ENCODE measurements around the gene ASCC1. TPM values are rescaled to one million over a fixed set of nuclear protein-coding genes. Genes with fewer than 3 reads are reported as not detected.

ASCC1 gene
- total and polyA plus RNA-seq, 7 donors = 15.3 to 37.0 (median 19.3) TPM

- Histone ChIP-seq H3K27ac (no peak overlapping the region), H3K27me3 (ENCODE audit: insufficient read depth in 3 of 3, low read length in 2 of 3) (no peaks in the 10 kb centered on the region), H3K4me1 (no peaks in the 10 kb centered on the region), H3K4me3 (no peak overlapping the region), H3K9me3 (no peaks in the 10 kb centered on the region), H3K36me3 (ENCODE audit: insufficient read depth in 1 of 2, low read depth in 1 of 2) (no peaks in the 10 kb centered on the region)
- DNase-seq (no peak), ATAC-seq (no peak)
- 70 to 81% (median 81%) methylated on average over 4 of the region's 4 CpGs for WGBS, 3 donors
- intact Hi-C loops (cut with DNase I) = no loop called here
- no peak for TF ChIP-seq CTCF (IDR thresholded peaks at IDR 0.05)
Measured at GRCh38 chr10:72146559-72147323, 69.3 kb downstream of the ASCC1 start.

- 72 to 79% (median 79%) methylated on average over 6 of the region's 6 CpGs for WGBS, 3 donors
- intact Hi-C loops (cut with DNase I) = no loop called here
- H3K9me3 ChIP-seq = no peaks in the 10 kb centered on the region
- no peaks in the 10 kb centered on the region for H3K27me3 ChIP-seq (ENCODE audit: insufficient read depth in 3 of 3, low read length in 2 of 3)
- DNase-seq = no peak
- no peak overlapping the region for H3K4me3 ChIP-seq
- no peak for ATAC-seq
- H3K27ac ChIP-seq = no peak overlapping the region
- TF ChIP-seq CTCF (IDR thresholded peaks at IDR 0.05) = no peak
- H3K4me1 ChIP-seq = no peaks in the 10 kb centered on the region
- H3K36me3 ChIP-seq (ENCODE audit: insufficient read depth in 1 of 2, low read depth in 1 of 2) = no peaks in the 10 kb centered on the region
Measured at GRCh38 chr10:72146071-72146470, 70.0 kb downstream of the ASCC1 start.

- no peak for ATAC-seq
- 80 to 86% (median 80%) methylated on average over 2 of the region's 2 CpGs for WGBS, 3 donors
- H3K27ac ChIP-seq = no peak overlapping the region
Measured at GRCh38 chr10:72145657-72146056, 70.4 kb downstream of the ASCC1 start.

GRCh38 chr10:72140850-72141249 is 75.2 kb downstream of the ASCC1 start:
- H3K4me1 ChIP-seq = peaks cover 6% of the 10 kb centered on the region
- no peak overlapping the region for H3K27ac ChIP-seq
- ATAC-seq (no peak), DNase-seq (no peak)
- no peaks in the 10 kb centered on the region for H3K36me3 ChIP-seq (ENCODE audit: insufficient read depth in 1 of 2, low read depth in 1 of 2)
- H3K4me3 ChIP-seq = no peak overlapping the region
- 92 to 93% (median 93%) methylated on average over 2 of the region's 2 CpGs for WGBS, 3 donors
- no peaks in the 10 kb centered on the region for H3K27me3 ChIP-seq (ENCODE audit: insufficient read depth in 3 of 3, low read length in 2 of 3)
- intact Hi-C loops (cut with DNase I) = no loop called here
- H3K9me3 ChIP-seq = no peaks in the 10 kb centered on the region
- TF ChIP-seq CTCF (IDR thresholded peaks at IDR 0.05) = no peak

More at GRCh38 chr10:72145657-72146056, 70.4 kb downstream of the ASCC1 start:
- H3K36me3 ChIP-seq (ENCODE audit: insufficient read depth in 1 of 2, low read depth in 1 of 2) = no peaks in the 10 kb centered on the region
- no peak for DNase-seq
- H3K4me3 ChIP-seq = no peak overlapping the region
- intact Hi-C loops (cut with DNase I) = no loop called here
- H3K4me1 ChIP-seq = no peaks in the 10 kb centered on the region
- H3K27me3 ChIP-seq (ENCODE audit: insufficient read depth in 3 of 3, low read length in 2 of 3) = no peaks in the 10 kb centered on the region
- TF ChIP-seq CTCF (IDR thresholded peaks at IDR 0.05) = no peak
- H3K9me3 ChIP-seq = no peaks in the 10 kb centered on the region

GRCh38 chr10:72140174-72140573 is 75.9 kb downstream of the ASCC1 start:
- Histone ChIP-seq H3K9me3 (no peaks in the 10 kb centered on the region), H3K36me3 (ENCODE audit: insufficient read depth in 1 of 2, low read depth in 1 of 2) (no peaks in the 10 kb centered on the region), H3K27me3 (ENCODE audit: insufficient read depth in 3 of 3, low read length in 2 of 3) (no peaks in the 10 kb centered on the region), H3K27ac (no peak overlapping the region), H3K4me3 (no peak overlapping the region), H3K4me1 (peaks cover 6% of the 10 kb centered on the region)
- TF ChIP-seq CTCF (IDR thresholded peaks at IDR 0.05) = no peak
- intact Hi-C loops (cut with DNase I) = no loop called here
- no peak for ATAC-seq
- no peak for DNase-seq

Data from psoas muscle (tissue), 8 donors.